ENCODE results near the gene EPB41L4B. TPM values are rescaled to one million over a fixed set of nuclear protein-coding genes. Genes with fewer than 3 reads are reported as not detected.

The EPB41L4B gene
- total and polyA plus RNA-seq, 7 experiments from 2014 or later: 0.36 TPM; not detected in 6

DNA sequence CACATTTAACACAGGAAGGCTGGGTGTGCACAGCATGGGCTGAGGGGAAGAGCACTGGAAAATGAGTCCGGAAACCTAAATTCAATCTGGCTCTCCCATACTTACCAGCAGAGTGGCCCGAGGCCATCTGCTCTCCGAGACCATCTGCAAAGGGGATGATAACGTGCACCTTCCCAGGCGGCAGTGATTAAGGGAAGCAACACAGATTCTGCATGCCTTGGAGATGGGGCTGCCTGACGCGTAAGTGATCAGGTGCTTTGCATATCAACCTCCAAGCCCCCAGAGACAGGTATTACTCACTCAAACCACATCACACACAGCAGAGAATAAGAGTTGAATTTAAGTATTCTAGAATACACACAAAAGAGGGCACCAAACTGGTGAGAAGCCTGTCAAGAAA, 9.1 kb downstream of the EPB41L4B start:
- Histone ChIP-seq H3K27me3 (ENCODE audit: control insufficient read depth in 2 of 2, insufficient read depth in 2 of 2, low read length in 2 of 2) (no peaks in the 10 kb centered on the region), H3K27ac (ENCODE audit: low read depth, low read length) (no peak overlapping the region), H3K9me3 (ENCODE audit: control insufficient read depth in 2 of 3, low read length in 3 of 3) (no peaks in the 10 kb centered on the region), H3K36me3 (ENCODE audit: control insufficient read depth in 2 of 3, insufficient read depth in 3 of 3, low read length in 3 of 3) (no peaks in the 10 kb centered on the region), H3K4me3 (ENCODE audit: low read length) (no peak overlapping the region), H3K4me1 (ENCODE audit: control insufficient read depth in 2 of 2, insufficient read depth in 2 of 2, low read length in 2 of 2) (no peaks in the 10 kb centered on the region)
- no peak for DNase-seq
- Mint-ChIP-seq H3K4me1 (peaks cover 0 to 4% (median 0%) of the 10 kb centered on the region in 7 donors), H3K4me3 (no peak overlapping the region), H3K27me3 (peaks cover 35 to 68% (median 59%) of the 10 kb centered on the region in 5 donors), H3K27ac (no peak overlapping the region), H3K36me3 (no peaks in the 10 kb centered on the region), H3K9me3 (no peaks in the 10 kb centered on the region)
- no peak for ATAC-seq
- ChIA-PET POLR2A (no interaction called here), CTCF (no interaction called here)
- intact Hi-C loops (cut with micrococcal nuclease): no loop called here

DNA sequence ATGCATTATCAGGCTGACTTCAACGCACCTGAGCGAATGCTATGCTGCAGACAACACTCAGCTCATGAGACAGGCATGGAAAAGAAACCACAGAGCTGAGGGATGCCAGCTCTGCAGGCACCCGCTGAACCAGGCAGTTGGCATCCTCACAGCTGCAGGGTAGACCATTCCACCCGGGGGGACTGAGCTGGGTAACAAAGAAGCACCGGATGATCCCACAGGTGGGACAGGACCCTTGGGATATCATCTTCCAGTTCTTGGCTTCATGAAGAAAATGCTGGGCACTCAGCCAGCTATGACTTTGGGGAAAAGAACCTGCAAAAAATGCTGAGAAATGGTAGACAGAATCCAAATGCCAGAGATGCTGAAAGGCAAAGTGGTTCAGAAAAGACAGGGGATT, 9.6 kb downstream of the EPB41L4B start:
- Histone ChIP-seq H3K27ac (ENCODE audit: low read depth, low read length) (no peak overlapping the region), H3K9me3 (ENCODE audit: control insufficient read depth in 2 of 3, low read length in 3 of 3) (no peaks in the 10 kb centered on the region), H3K36me3 (ENCODE audit: control insufficient read depth in 2 of 3, insufficient read depth in 3 of 3, low read length in 3 of 3) (no peaks in the 10 kb centered on the region), H3K27me3 (ENCODE audit: control insufficient read depth in 2 of 2, insufficient read depth in 2 of 2, low read length in 2 of 2) (no peaks in the 10 kb centered on the region), H3K4me3 (ENCODE audit: low read length) (no peak overlapping the region), H3K4me1 (ENCODE audit: control insufficient read depth in 2 of 2, insufficient read depth in 2 of 2, low read length in 2 of 2) (no peaks in the 10 kb centered on the region)
- DNase-seq (no peak), ATAC-seq (no peak)
- H3K9me3 Mint-ChIP-seq: no peaks in the 10 kb centered on the region
- H3K4me3 Mint-ChIP-seq: no peak overlapping the region
- ChIA-PET POLR2A (no interaction called here), CTCF (interaction anchor here (0.6 kb wide), 1 partner anchor 127 kb away, joined by 3 read pairs; no protein-coding TSS in a partner anchor)
- peaks cover 0 to 4% (median 0%) of the 10 kb centered on the region in 7 donors for H3K4me1 Mint-ChIP-seq
- peaks cover 32 to 64% (median 54%) of the 10 kb centered on the region in 5 donors for H3K27me3 Mint-ChIP-seq
- H3K36me3 Mint-ChIP-seq: no peaks in the 10 kb centered on the region
- H3K27ac Mint-ChIP-seq: no peak overlapping the region
- intact Hi-C loops (cut with micrococcal nuclease): no loop called here

DNA sequence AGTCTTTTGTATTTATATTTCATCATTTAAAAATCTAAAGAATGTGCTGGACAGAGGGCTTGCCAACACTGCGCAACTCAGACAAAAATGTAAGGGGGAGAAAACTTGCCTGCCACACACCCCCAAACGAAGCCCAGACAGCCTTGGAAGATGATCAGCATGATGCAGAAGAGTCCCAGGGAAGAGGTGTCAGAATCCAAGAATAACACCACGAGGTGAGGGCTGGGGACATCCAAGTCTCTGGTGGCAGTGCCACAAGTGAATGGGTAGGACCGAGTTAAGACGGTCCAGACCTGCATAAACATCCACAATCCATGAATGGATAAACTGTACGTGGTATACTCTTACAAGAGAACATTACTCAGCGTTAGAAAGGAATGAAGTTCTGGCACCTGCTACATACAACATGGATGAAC, 10.4 kb downstream of the EPB41L4B start:
- H3K27me3 Mint-ChIP-seq: peaks cover 24 to 58% (median 47%) of the 10 kb centered on the region in 5 donors

DNA sequence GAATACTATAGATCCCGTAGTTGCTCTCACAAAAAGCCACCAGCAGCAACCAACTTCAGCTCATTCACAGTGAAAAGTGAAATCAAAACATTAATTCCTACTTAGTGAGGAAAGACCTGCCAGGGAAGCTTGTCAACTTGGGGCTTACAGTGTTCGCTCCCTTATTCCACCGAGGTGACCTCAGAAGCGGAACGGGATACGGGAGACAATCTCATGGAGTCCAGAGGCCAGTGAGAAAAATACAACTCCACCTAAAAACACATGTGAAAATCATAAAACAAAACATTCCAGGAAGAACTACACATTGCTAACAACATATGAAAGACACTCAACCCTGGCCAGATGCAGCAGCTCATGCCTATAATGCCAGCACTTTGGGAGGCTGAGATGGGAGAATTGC, 11.6 kb downstream of the EPB41L4B start:
- Mint-ChIP-seq H3K27me3 (peaks cover 24 to 56% (median 50%) of the 10 kb centered on the region in 5 donors), H3K4me1 (peaks cover 0 to 4% (median 0%) of the 10 kb centered on the region in 7 donors), H3K4me3 (no peak overlapping the region), H3K36me3 (no peaks in the 10 kb centered on the region), H3K27ac (no peak overlapping the region), H3K9me3 (no peaks in the 10 kb centered on the region)
- no peaks in the 10 kb centered on the region for H3K4me1 ChIP-seq (ENCODE audit: control insufficient read depth in 2 of 2, insufficient read depth in 2 of 2, low read length in 2 of 2)
- ATAC-seq: no peak
- H3K27ac ChIP-seq (ENCODE audit: low read depth, low read length): no peak overlapping the region
- H3K9me3 ChIP-seq (ENCODE audit: control insufficient read depth in 2 of 3, low read length in 3 of 3): no peaks in the 10 kb centered on the region
- ChIA-PET CTCF (no interaction called here), POLR2A (no interaction called here)
- H3K4me3 ChIP-seq (ENCODE audit: low read length): no peak overlapping the region
- DNase-seq: no peak
- H3K27me3 ChIP-seq (ENCODE audit: control insufficient read depth in 2 of 2, insufficient read depth in 2 of 2, low read length in 2 of 2): no peaks in the 10 kb centered on the region
- H3K36me3 ChIP-seq (ENCODE audit: control insufficient read depth in 2 of 3, insufficient read depth in 3 of 3, low read length in 3 of 3): no peaks in the 10 kb centered on the region
- intact Hi-C loops (cut with micrococcal nuclease): no loop called here

More for the DNA sequence above, 10.4 kb downstream of the EPB41L4B start:
- Histone ChIP-seq H3K4me1 (ENCODE audit: control insufficient read depth in 2 of 2, insufficient read depth in 2 of 2, low read length in 2 of 2) (no peaks in the 10 kb centered on the region), H3K36me3 (ENCODE audit: control insufficient read depth in 2 of 3, insufficient read depth in 3 of 3, low read length in 3 of 3) (no peaks in the 10 kb centered on the region), H3K4me3 (ENCODE audit: low read length) (no peak overlapping the region), H3K27ac (ENCODE audit: low read depth, low read length) (no peak overlapping the region), H3K27me3 (ENCODE audit: control insufficient read depth in 2 of 2, insufficient read depth in 2 of 2, low read length in 2 of 2) (no peaks in the 10 kb centered on the region), H3K9me3 (ENCODE audit: control insufficient read depth in 2 of 3, low read length in 3 of 3) (no peaks in the 10 kb centered on the region)
- intact Hi-C loops (cut with micrococcal nuclease): no loop called here
- Mint-ChIP-seq H3K36me3 (no peaks in the 10 kb centered on the region), H3K4me3 (no peak overlapping the region), H3K9me3 (no peaks in the 10 kb centered on the region), H3K4me1 (peaks cover 0 to 4% (median 0%) of the 10 kb centered on the region in 7 donors), H3K27ac (no peak overlapping the region)
- ATAC-seq (no peak), DNase-seq (no peak)
- CTCF ChIA-PET: interaction anchor here (0.6 kb wide), 1 partner anchor 126 kb away, joined by 3 read pairs; no protein-coding TSS in a partner anchor
- POLR2A ChIA-PET: no interaction called here

DNA sequence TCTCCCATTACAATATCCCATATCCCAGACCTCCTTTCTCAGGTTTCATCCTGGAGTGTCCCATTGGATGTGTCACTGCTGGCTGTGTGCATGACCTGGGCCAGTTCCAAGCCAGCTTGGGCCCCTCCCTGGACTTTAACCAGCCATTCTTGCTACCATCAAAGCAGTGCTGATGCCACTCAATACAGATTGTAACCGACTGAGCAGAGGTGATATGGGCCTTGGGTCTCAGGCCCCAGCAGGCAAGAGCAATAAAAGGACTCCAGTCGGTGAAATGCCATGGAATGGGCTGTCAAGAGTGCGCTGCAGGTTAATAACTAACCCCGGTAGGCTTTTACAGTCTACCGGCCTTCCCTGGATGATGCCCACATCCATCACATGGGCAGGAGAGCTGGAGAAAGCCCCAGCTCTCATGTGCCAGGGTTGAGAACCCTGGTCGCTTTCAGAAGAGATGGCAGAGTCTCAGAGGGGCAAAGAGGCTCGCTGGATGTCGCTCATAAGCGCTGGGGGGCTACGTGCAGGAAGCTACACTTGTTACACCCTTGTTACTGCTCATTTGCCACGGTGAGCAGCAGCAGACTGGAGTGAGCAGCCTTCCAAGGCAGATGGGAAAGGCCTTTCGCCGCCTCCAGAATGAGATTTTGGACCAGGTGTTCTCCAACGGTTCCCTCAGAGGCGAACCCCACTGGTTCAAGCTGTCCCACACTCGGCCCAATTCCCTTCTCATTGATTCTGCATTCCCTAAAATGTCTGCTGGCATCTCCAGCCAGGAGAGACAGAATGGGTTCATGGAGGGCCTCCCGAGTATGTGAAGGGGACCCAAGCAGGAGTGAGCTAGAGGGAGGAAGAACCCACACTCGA, 13.2 kb downstream of the EPB41L4B start:
- DNase-seq: no peak
- Mint-ChIP-seq H3K9me3 (no peaks in the 10 kb centered on the region), H3K27ac (peak overlapping the region in 1 of 9 donors; percentile 72), H3K36me3 (no peaks in the 10 kb centered on the region), H3K4me3 (no peak overlapping the region), H3K4me1 (peaks cover 0 to 4% (median 0%) of the 10 kb centered on the region in 7 donors), H3K27me3 (peaks cover 15 to 44% (median 39%) of the 10 kb centered on the region in 5 donors)
- ATAC-seq: no peak
- Histone ChIP-seq H3K4me3 (ENCODE audit: low read length) (no peak overlapping the region), H3K27me3 (ENCODE audit: control insufficient read depth in 2 of 2, insufficient read depth in 2 of 2, low read length in 2 of 2) (no peaks in the 10 kb centered on the region), H3K27ac (ENCODE audit: low read depth, low read length) (no peak overlapping the region), H3K4me1 (ENCODE audit: control insufficient read depth in 2 of 2, insufficient read depth in 2 of 2, low read length in 2 of 2) (no peaks in the 10 kb centered on the region), H3K36me3 (ENCODE audit: control insufficient read depth in 2 of 3, insufficient read depth in 3 of 3, low read length in 3 of 3) (no peaks in the 10 kb centered on the region), H3K9me3 (ENCODE audit: control insufficient read depth in 2 of 3, low read length in 3 of 3) (no peaks in the 10 kb centered on the region)
- POLR2A ChIA-PET: no interaction called here
- intact Hi-C loops (cut with micrococcal nuclease): no loop called here
- CTCF ChIA-PET: no interaction called here

DNA sequence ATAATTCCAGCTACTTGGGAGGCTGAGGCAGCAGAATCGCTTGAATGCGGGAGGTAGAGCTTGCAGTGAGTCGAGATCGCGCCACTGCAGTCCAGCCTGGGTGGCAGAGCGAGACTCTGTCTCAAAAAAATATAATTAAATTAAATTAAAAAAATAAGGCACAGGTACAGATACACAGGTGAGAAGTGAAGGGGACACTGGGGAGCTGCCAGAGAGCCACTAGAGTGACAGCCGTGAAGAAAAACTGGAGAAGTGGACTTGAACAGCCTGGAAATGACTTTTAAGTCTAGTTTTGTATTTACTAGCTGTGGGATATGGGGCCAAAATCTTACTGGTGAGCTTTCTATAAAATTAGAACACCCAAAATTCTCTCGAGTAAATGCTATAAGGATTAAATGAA, 15.1 kb downstream of the EPB41L4B start:
- Histone ChIP-seq H3K27ac (ENCODE audit: low read depth, low read length) (no peak overlapping the region), H3K4me3 (ENCODE audit: low read length) (no peak overlapping the region), H3K9me3 (ENCODE audit: control insufficient read depth in 2 of 3, low read length in 3 of 3) (no peaks in the 10 kb centered on the region), H3K27me3 (ENCODE audit: control insufficient read depth in 2 of 2, insufficient read depth in 2 of 2, low read length in 2 of 2) (no peaks in the 10 kb centered on the region), H3K36me3 (ENCODE audit: control insufficient read depth in 2 of 3, insufficient read depth in 3 of 3, low read length in 3 of 3) (no peaks in the 10 kb centered on the region), H3K4me1 (ENCODE audit: control insufficient read depth in 2 of 2, insufficient read depth in 2 of 2, low read length in 2 of 2) (no peaks in the 10 kb centered on the region)
- no peaks in the 10 kb centered on the region for H3K36me3 Mint-ChIP-seq
- ChIA-PET POLR2A (no interaction called here), CTCF (no interaction called here)
- intact Hi-C loops (cut with micrococcal nuclease): no loop called here
- ATAC-seq (no peak), DNase-seq (no peak)
- no peaks in the 10 kb centered on the region for H3K9me3 Mint-ChIP-seq
- H3K4me3 Mint-ChIP-seq: no peak overlapping the region
- no peak overlapping the region for H3K27ac Mint-ChIP-seq
- H3K4me1 Mint-ChIP-seq: no peaks in the 10 kb centered on the region
- peaks cover 32 to 57% (median 50%) of the 10 kb centered on the region in 5 donors for H3K27me3 Mint-ChIP-seq

DNA sequence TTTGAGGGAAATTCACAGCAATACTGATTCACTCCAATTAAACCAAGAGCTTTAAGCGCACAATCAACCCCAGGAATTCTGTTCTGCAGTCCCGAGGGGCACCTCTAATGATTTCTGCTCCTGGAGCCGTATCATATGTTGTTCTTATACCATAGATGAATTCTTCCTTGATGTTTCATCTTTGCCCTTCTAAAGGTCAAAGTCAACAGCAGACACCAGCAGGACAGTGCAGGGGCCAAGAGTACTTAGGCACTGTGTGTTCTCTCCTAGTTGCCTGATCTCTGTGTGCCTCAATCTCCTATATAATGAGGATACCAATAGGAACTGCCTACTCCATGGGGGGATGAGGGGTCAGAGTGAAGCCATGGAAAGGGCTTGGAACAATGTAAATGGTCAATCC, 16.5 kb downstream of the EPB41L4B start:
- no peaks in the 10 kb centered on the region for H3K36me3 ChIP-seq (ENCODE audit: control insufficient read depth in 2 of 3, insufficient read depth in 3 of 3, low read length in 3 of 3)
- Mint-ChIP-seq H3K9me3 (no peaks in the 10 kb centered on the region), H3K36me3 (no peaks in the 10 kb centered on the region), H3K4me1 (no peaks in the 10 kb centered on the region), H3K4me3 (no peak overlapping the region), H3K27me3 (peaks cover 37 to 55% (median 49%) of the 10 kb centered on the region in 5 donors), H3K27ac (no peak overlapping the region)
- no peaks in the 10 kb centered on the region for H3K4me1 ChIP-seq (ENCODE audit: control insufficient read depth in 2 of 2, insufficient read depth in 2 of 2, low read length in 2 of 2)
- H3K9me3 ChIP-seq (ENCODE audit: control insufficient read depth in 2 of 3, low read length in 3 of 3): no peaks in the 10 kb centered on the region
- H3K27me3 ChIP-seq (ENCODE audit: control insufficient read depth in 2 of 2, insufficient read depth in 2 of 2, low read length in 2 of 2): no peaks in the 10 kb centered on the region
- H3K27ac ChIP-seq (ENCODE audit: low read depth, low read length): no peak overlapping the region
- intact Hi-C loops (cut with micrococcal nuclease): no loop called here
- ChIA-PET POLR2A (no interaction called here), CTCF (no interaction called here)
- DNase-seq: no peak
- no peak for ATAC-seq
- H3K4me3 ChIP-seq (ENCODE audit: low read length): no peak overlapping the region
